ENCODE measurements around the gene ATP10A.

DNA sequence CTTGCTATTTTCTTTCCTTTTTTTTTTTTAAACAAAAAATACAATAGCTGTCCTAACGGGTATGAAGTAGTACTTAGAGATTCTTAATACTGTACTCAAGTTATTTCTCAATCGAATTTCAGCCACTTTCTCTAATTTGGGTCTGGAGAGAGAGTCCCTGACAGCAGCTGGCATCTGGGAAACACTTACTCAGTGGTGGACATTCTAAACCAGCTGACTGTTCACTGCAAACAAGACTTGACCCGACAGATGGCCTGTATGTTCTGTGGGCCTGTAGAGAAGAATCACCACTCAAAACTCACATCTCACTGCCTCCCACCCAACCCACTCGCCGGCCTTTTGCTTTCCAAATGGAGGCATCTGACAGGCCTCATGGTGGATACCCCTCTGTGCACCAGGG, 199.6 kb downstream of the ATP10A start:
- TF ChIP-seq, protein P1, sequence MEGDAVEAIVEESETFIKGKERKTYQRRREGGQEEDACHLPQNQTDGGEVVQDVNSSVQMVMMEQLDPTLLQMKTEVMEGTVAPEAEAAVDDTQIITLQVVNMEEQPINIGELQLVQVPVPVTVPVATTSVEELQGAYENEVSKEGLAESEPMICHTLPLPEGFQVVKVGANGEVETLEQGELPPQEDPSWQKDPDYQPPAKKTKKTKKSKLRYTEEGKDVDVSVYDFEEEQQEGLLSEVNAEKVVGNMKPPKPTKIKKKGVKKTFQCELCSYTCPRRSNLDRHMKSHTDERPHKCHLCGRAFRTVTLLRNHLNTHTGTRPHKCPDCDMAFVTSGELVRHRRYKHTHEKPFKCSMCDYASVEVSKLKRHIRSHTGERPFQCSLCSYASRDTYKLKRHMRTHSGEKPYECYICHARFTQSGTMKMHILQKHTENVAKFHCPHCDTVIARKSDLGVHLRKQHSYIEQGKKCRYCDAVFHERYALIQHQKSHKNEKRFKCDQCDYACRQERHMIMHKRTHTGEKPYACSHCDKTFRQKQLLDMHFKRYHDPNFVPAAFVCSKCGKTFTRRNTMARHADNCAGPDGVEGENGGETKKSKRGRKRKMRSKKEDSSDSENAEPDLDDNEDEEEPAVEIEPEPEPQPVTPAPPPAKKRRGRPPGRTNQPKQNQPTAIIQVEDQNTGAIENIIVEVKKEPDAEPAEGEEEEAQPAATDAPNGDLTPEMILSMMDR (IDR thresholded peaks at IDR 0.05), result no peak
- no peak for TF ChIP-seq POLR2AphosphoS5 (IDR thresholded peaks at IDR 0.05; ENCODE audit: insufficient read depth in 1 of 2, low read depth in 1 of 2)
